Endothelial cell of umbilical vein (primary cell): Measurements from ENCODE around the gene BCL11B. TPM values are rescaled to one million over a fixed set of nuclear protein-coding genes. Genes with fewer than 3 reads are reported as not detected.

Experiments
- BruUV-seq: library from RNA; stranded (reverse); fragments of 400-500 nt; replicated peaks from 2 replicates; lab custom pipeline; 2021; lab: Mats Ljungman, UMichigan
- CTCF ChIA-PET: fragments of 300-600, 350-600 bp; sonication (Branson Sonifier 250); formaldehyde crosslinking; loops from one replicate; lab custom pipeline; 2021; ENCODE audit warnings: antibody characterized with exemption, inconsistent platforms; lab: Charles Lee
- POLR2A ChIA-PET: fragments of 300-600, 350-600 bp; sonication (Branson Sonifier 250); formaldehyde crosslinking; loops from one replicate; lab custom pipeline; 2021; ENCODE audit warnings: antibody characterized with exemption, inconsistent platforms; lab: Charles Lee
- DNase-seq: peaks from one replicate; pipeline ENCODE4 v3.0.0-alpha.2; 2011; ENCODE audit warnings: low read depth, low spot score
- FAIRE-seq: peaks from 2 replicates; lab custom pipeline; 2011; peaks lifted over from hg19 to GRCh38; lab: Jason Lieb, UNC
- H2AFZ ChIP-seq: 2 replicates; pipeline ENCODE4 v1.6.0; 2012; ENCODE audit warnings: low read depth, low read length, control low read depth, inconsistent platforms
- H3K27ac ChIP-seq: 2 replicates; pipeline ENCODE4 v1.5.1; 2011; ENCODE audit warnings: low read depth, mild to moderate bottlenecking, control low read depth, low read length, moderate library complexity; ENCODE audit not compliant: insufficient read depth
- H3K27me3 ChIP-seq, 2 experiments: 2 replicates each; pipeline versions ENCODE4 v1.6.0 to v1.6.1; 2011; ENCODE audit warnings: low read length in 2 of 2, mixed read lengths in 1 of 2; ENCODE audit not compliant: control insufficient read depth in 2 of 2, insufficient read depth in 2 of 2
- H3K36me3 ChIP-seq, 2 experiments: 2 replicates in 1 of 2; 3 replicates in 1 of 2; pipeline ENCODE4 v1.5.1; 2011; ENCODE audit warnings: low read length in 2 of 2, mild to moderate bottlenecking in 1 of 2, moderate library complexity in 1 of 2; ENCODE audit not compliant: control insufficient read depth in 2 of 2, insufficient read depth in 2 of 2; ENCODE audit errors: extremely low read depth in 1 of 2
- H3K4me1 ChIP-seq: 3 replicates; pipeline ENCODE4 v1.5.1; 2011; ENCODE audit warnings: mild to moderate bottlenecking, low read length; ENCODE audit not compliant: control insufficient read depth, insufficient read depth; ENCODE audit errors: extremely low read depth
- H3K4me2 ChIP-seq: 2 replicates; pipeline ENCODE4 v1.6.1; 2011; ENCODE audit warnings: low read length, control low read depth, mixed read lengths; ENCODE audit not compliant: insufficient read depth
- H3K4me3 ChIP-seq, 3 experiments: fragments of 200-600 bp in 1 of 3; sonication (generic), shearing (Covaris generic) in 1 of 3; replicated peaks in 1 of 3; 2 replicates each; pipeline ENCODE4 v1.5.1; 2011 to 2016; ENCODE audit warnings: control low read depth in 3 of 3, low read length in 3 of 3, mild to moderate bottlenecking in 2 of 3, inconsistent platforms in 1 of 3, low read depth in 1 of 3, moderate library complexity in 1 of 3; ENCODE audit not compliant: insufficient read depth in 1 of 3
- H3K79me2 ChIP-seq: 2 replicates; pipeline ENCODE4 v1.6.0; 2012; ENCODE audit warnings: low read length, inconsistent platforms; ENCODE audit not compliant: control insufficient read depth, insufficient read depth
- H3K9ac ChIP-seq: replicated peaks from 2 replicates; pipeline ENCODE3; 2011; ENCODE audit warnings: low read length, control low read depth; ENCODE audit not compliant: insufficient read depth; ENCODE audit errors: extremely low read depth
- H3K9me1 ChIP-seq: replicated peaks from 3 replicates; pipeline ENCODE4 v1.6.0; 2011; ENCODE audit warnings: mild to moderate bottlenecking, low read length; ENCODE audit not compliant: control insufficient read depth, insufficient read depth; ENCODE audit errors: extremely low read depth
- H3K9me3 ChIP-seq: replicated peaks from 2 replicates; pipeline ENCODE4 v1.5.1; 2012; ENCODE audit warnings: low read length, inconsistent platforms; ENCODE audit not compliant: control insufficient read depth, insufficient read depth
- H4K20me1 ChIP-seq: replicated peaks from 2 replicates; pipeline ENCODE3; 2011; ENCODE audit warnings: mild to moderate bottlenecking, low read length; ENCODE audit not compliant: control insufficient read depth, insufficient read depth; ENCODE audit errors: extremely low read depth
- CTCF ChIP-seq, 2 donors: IDR thresholded peaks; 1 replicate in 1 of 2; 2 replicates in 1 of 2; pipeline ENCODE4 v1.5.1; 2011; ENCODE audit warnings: low read length in 2 of 2, mild to moderate bottlenecking in 2 of 2, moderate library complexity in 2 of 2, control low read depth in 1 of 2, inconsistent platforms in 1 of 2, low read depth in 1 of 2; ENCODE audit not compliant: insufficient read depth in 1 of 2; ENCODE audit errors: extremely low read depth in 1 of 2
- EZH2 ChIP-seq: IDR thresholded peaks from 2 replicates; pipeline ENCODE4 v1.6.1; 2012; ENCODE audit warnings: borderline replicate concordance, low read depth, mild to moderate bottlenecking, moderate library complexity, low read length, inconsistent platforms; ENCODE audit not compliant: severe bottlenecking
- FOS ChIP-seq: IDR thresholded peaks from 2 replicates; pipeline ENCODE4 v1.6.1; 2011; ENCODE audit warnings: mild to moderate bottlenecking, low read length, moderate library complexity, borderline replicate concordance; ENCODE audit not compliant: insufficient read depth
- GATA2 ChIP-seq: IDR thresholded peaks from 2 replicates; pipeline ENCODE4 v1.7.0; 2011; ENCODE audit warnings: low read depth, mild to moderate bottlenecking, moderate library complexity, mixed read lengths, low read length; ENCODE audit not compliant: insufficient read length, insufficient read depth
- JUN ChIP-seq: IDR thresholded peaks from 2 replicates; pipeline ENCODE4 v1.6.1; 2011; ENCODE audit warnings: borderline replicate concordance, low read depth; ENCODE audit not compliant: insufficient read length, insufficient read depth
- MAX ChIP-seq: IDR thresholded peaks from 2 replicates; pipeline ENCODE4 v1.6.1; 2011; ENCODE audit not compliant: insufficient read depth, insufficient read length
- MYC ChIP-seq: IDR thresholded peaks from one replicate; pipeline ENCODE4 v1.6.1; 2011; ENCODE audit warnings: mild to moderate bottlenecking, low read depth, low read length
- POLR2A ChIP-seq: IDR thresholded peaks from 2 replicates; pipeline ENCODE4 v1.6.1; 2012; ENCODE audit warnings: low read depth, mild to moderate bottlenecking, control low read depth, low read length
- POLR2AphosphoS5 ChIP-seq: IDR thresholded peaks from 2 replicates; pipeline ENCODE4 v1.6.1; 2012; ENCODE audit warnings: low read depth, mild to moderate bottlenecking, control low read depth, low read length, moderate library complexity; ENCODE audit not compliant: insufficient read depth
- dilution Hi-C: fragments of 300-500 bp; cut with MboI; formaldehyde crosslinking; loops from one replicate; pipeline ENCODE4 v1.15.0; 2019; ENCODE audit warnings: low sequenced_read_pairs; ENCODE audit not compliant: extremely low pct_ligation_motif_present
- intact Hi-C: fragments of 100-400 bp; cut with micrococcal nuclease; formaldehyde crosslinking; loops from one replicate; pipeline ENCODE4 v1.10.0; 2022
- polyA plus RNA-seq, 4 experiments: library from polyadenylated mRNA; depleted of rRNA in 3 of 4; stranded (reverse) in 3 of 4; unstranded in 1 of 4; fragments of >200 nt; gene quantifications; 2 replicates each; pipeline versions ENCODE4 v1.2.1 to v1.2.3, GENCODE V29; 2011 to 2012; ENCODE audit warnings: missing spikeins in 1 of 4
- total RNA-seq: library from RNA; stranded (reverse); gene quantifications from 2 replicates; pipeline ENCODE4 v1.2.3, GENCODE V29; 2021

BCL11B gene
- total and polyA plus RNA-seq, 2 donors (not counting 3 experiments of a cell fraction or from before 2014, with no cell fraction given) = 0.03 to 0.07 TPM

GRCh38 chr14:99241325-99242010, 30.5 kb downstream of the BCL11B start:
- DNase-seq = no peak
- intact Hi-C loops (no loop called here), dilution Hi-C loops (no loop called here)
- no TSS peak for BruUV-seq
- no peaks in the 10 kb centered on the region for H3K9me3 ChIP-seq
- H3K4me2 ChIP-seq = no peak overlapping the region
- H3K27me3 ChIP-seq = peaks cover 6 to 10% of the 10 kb centered on the region in 2 experiments
- H4K20me1 ChIP-seq = no peaks in the 10 kb centered on the region
- ChIA-PET POLR2A (no interaction called here), CTCF (no interaction called here)
- H3K36me3 ChIP-seq = no peaks in the 10 kb centered on the region
- no peak for TF ChIP-seq EZH2
- TF ChIP-seq JUN = no peak
- TF ChIP-seq POLR2A = no peak
- no peak for TF ChIP-seq POLR2AphosphoS5
- no peak for TF ChIP-seq CTCF (IDR thresholded peaks at IDR 0.05; ENCODE audit: extremely low read depth in 1 of 2, insufficient read depth in 1 of 2, low read depth in 1 of 2, low read length in 2 of 2)
- no peak for TF ChIP-seq FOS
- TF ChIP-seq MYC = no peak
- no peak for TF ChIP-seq MAX
- no peak for TF ChIP-seq GATA2
- H3K27ac ChIP-seq = no peak overlapping the region
- no peak overlapping the region for H3K4me3 ChIP-seq
- no peaks in the 10 kb centered on the region for H3K9me1 ChIP-seq
- H3K79me2 ChIP-seq = no peaks in the 10 kb centered on the region
- no peaks in the 10 kb centered on the region for H3K4me1 ChIP-seq
- FAIRE-seq = no peak
- no peak overlapping the region for H3K9ac ChIP-seq
- H2AFZ ChIP-seq = no peak overlapping the region
